Kidney tubule cell (primary cell): ENCODE measurements around the gene KRT39.
"Not testable (repeated sequence)": the region's sequence is repeated elsewhere in the genome, so short reads cannot be mapped to it uniquely, and the experiment has no call there.

Experiments
- DNase-seq: peaks from one replicate; pipeline ENCODE4 v3.0.0-alpha.2; 2018; ENCODE audit warnings: low spot score

Gene KRT39

DNA sequence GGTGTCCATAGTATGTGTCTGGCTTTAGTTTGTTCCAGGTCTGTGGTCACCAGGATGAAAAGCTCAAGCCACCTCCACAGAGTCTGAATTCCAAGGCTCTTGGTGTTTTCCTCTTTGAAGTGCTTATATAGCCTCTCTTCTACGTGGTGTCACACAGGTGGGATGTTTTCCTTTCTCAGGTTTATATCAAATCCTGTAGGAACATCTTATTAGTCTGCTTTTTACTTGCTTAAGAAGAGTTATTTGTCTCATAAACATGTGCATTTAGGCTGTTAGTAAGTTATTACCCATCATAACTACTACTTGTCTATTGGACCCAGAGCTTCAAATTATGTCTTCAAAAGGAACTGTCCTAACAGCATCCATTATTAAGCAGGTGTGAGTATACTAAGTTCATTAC is at the start of gene KRT39:
TSS of gene KRT39 (minus strand) at position 101 of the 400 bp plus-strand sequence. CDS start at position 9, 92 bp downstream.
- no peak for DNase-seq

DNA sequence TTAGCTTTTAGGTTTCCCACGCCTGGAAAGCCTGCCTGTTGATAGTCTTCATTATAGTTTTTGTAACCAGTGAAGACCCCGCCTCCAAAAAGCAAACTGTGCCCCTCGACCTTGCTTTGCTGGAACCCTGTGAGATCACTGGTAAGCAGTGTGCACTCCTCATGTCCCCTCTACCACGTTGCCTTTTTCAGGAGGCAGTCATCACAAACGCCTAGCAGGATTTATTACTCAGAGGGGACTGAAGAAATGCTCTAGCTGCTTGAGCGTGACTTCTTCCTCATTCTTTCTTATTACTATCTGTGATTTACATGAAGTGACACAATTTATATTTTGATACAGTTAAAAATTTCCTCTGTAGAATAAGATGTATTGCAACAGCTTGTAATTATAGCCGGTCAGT is 48.7 kb upstream of the KRT39 start:
- peak; percentile 80 for DNase-seq

DNA sequence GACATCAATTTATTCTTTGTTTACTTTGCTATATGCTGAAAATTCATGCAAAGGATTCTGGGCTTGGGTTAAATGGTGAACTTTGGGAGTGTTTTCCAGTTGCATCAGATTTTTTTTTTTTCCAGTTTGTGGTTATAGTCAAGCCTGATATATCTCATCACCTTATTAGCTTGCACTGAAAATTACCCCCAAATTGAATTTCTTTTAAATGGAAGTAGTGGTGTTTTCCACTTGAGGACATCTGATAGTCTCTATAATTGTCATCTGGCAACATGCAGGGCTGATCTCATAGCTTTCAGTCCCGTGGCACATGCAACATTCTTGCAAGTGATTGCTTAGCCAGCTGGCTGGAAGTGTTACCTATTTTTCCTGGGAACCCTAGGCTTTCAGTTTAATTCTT is 46.9 kb upstream of the KRT39 start:
- peak; percentile 8 for DNase-seq

DNA sequence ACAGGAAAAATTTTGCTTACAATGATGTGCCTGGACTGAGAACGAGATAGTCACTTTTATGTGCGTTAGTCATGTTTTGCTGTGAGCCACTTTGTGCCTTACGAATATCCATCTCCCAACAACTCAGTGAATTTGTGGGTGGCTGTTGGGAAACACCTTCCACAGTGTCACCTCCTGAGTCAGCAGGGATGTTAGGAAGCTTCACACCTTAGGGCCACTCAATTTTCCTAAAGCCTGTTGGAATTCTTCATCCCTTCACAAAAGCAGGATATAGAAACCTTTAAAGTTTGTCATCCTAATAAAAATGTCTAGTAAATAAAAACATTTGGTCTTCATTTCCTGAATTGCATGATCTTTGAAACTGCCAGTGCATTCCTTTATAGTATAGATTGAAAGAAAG is 46.4 kb upstream of the KRT39 start:
- DNase-seq = peak; percentile 31

DNA sequence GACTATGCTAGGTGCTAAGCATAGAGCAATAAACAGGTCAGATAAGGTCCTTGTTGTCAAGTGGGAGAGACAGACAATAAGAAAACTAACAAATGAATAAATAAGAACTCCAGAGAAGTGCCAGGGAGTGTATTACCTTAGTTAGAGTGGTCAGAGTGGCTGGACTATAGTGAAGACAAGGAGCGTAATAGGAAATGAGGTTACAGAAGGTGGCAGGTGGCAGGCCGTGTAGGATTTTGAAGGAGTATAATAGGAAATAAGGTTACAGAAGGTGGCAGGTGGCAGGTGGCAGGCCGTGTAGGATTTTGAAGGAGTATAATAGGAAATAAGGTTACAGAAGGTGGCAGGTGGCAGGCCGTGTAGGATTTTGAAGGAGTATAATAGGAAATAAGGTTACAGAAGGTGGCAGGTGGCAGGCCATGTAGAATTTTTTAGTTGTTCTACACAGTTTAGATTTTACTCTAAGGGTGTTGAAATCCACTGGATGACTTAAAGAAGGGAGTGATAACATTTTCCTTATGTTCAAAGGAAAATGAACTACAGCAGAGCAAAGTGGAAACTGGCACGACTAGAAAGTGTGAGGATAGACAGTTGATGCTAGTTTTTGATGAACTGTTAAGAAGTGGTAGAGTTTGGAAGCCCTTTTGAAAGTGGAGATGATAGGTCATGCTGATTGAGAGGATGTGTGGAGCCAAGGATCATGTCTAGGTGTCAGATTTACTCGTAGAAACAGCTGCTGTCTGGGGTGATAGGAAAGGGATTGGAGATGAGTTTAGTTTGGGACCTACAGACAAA is 45.8 kb upstream of the KRT39 start:
- DNase-seq = no peak

DNA sequence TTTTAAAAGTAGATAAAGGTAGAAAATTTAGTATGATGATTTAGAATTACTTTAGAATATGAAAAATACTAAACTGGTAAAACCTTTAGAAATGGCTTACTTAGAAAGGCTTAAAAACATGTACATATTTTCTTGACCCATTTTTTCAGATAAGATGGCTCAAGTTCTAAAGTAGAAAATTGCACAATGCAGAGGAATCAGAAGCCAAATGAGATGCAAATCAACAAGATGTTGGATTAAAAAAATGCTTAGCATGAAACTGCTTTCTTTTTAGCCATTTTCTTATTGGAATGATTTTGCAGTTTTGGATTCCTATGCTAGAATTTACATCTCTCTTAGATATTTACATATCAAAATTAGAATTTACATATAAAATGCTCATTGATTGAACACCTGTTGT is 43.7 kb upstream of the KRT39 start:
- no peak for DNase-seq

DNA sequence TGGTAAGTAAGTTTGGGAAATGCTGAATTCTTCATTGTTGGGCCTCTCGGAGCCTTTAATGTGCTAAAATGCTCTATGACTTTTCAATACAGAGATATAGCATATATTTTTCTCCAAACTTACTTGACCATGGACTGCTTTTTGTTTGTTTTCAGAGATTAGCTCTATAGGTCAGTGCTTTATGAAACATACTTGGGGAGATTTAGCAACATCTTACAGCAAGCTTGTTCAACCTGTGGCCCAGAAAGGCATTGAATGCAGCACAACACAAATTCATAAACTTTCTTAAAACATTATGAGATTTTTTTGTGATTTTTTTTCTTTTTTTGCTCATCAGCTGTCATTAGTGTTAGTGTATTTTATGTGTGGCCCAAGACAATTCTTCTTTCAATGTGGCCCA is 43.2 kb upstream of the KRT39 start:
- DNase-seq = no peak

DNA sequence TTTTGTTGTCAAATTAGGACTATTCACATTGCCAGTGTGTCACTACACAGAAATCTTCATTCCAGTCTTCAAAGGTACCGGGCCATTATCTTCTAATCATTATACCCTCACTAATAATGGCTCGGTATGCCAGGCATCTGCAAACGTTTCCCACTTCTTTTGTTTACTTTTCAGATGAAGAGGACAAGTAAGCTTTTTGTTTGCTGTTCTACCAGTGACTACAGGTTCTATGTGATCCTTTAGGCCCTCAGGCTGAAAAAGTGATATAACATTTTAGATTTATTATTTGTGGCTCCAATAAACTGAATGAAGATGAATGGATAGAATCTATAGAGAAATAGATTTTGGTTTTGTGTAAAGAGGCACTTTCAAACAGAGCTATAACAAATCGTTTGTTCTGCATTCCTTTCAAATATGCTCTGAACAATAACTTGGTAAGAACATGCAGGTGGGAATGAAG is 42.6 kb upstream of the KRT39 start:
- DNase-seq = peak; percentile 12

DNA sequence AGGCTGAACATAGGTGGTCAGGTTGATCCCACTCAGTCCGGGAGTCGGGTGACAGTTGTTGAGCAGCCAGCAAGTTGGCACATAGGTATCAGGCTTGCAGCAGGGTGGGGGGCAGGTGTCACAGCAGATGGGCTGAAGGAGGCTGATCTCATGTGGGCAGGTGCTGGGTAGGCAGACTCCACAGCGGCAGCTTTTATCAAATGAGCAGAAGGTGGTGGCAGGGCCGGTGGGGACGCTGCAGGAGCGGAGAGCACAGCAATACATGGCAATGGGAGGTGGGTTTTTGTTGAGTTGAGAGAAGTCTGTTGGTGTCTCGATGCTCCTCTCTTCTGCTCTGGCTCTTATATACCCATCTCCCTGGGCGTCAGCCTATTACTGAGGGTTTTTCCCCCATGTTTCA is 42.1 kb upstream of the KRT39 start, which contains the start of gene KRTAP3-1:
TSS of gene KRTAP3-1 (minus strand) at position 318 of the 400 bp plus-strand sequence. CDS start at position 264, 54 bp downstream.
- DNase-seq = no peak

DNA sequence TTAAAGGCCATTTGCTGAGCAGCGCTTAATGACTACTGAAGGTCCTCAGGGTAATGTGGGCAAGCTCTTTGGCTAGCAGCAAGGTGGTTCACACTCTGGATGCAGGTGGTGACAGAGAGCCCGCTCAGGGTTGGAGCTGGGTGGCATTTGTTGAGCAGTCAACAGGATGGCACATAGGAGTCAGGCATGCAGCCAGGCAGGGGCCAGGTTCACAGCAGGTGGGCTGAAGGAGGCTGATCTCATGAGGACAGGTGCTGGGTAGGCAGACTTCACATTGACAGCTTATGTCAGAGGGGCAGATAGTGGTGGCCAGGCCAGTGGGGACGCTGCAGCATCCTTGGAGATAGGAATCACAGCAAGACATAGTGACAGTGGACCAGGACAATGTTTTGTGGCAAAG is 37.6 kb upstream of the KRT39 start:
- DNase-seq = no peak

DNA sequence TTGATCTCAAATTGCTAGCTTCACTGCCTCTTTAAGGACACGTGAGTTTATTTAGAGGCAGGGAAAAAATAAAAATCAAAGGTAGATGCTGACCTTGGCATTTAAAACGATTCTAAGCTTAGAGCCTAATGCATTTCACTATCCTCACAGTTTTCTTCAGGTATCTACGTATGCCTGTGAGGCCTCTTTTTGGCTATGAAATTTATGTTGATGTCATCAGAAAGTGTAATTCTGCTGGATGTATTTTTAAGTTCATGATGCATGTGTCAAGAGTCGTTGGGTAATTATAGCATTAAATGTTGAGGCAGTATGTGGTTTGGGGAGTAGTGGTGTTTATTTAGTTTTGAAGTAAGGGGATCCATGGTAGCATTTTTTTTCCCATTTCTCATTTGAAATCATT is 37.2 kb upstream of the KRT39 start:
- DNase-seq = no peak

DNA sequence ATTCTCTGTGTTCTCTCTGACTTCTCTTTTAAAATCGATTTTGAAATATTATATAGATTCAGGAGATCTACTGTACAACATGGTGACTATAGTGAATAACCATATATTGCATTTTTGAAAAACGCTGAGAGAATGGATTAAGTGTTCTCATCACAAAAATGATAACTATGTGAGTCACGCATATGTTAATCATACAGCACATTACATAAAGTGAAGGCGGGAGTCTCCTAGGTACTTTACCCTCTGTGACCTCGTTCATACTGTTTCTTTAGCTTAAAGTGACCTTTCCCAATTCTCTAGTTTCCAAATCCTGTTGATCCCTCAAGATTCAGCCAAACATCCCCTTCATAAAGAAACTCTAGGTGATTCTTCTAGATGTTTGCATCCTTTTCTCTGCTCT is 36.1 kb upstream of the KRT39 start:
- no peak for DNase-seq

DNA sequence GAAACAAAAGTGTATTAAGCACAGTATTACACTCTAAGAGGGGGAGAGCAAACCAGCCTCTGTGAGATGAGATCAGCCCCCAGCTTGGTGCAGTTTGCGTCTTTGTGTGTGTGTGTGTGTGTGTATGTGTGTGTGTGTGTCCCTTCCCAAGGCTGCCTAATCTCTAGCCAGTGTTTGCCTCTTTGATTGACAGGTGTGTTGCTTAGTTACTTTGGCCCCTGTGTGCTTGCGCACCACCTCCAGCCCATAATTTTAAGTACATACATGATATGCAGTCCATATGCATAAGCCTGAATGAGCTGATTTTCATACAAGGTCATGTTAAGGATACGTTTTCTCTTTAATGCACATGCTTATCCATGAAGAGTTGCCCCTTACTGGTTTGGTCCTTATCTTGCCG is 35.0 kb upstream of the KRT39 start:
- DNase-seq = no peak

DNA sequence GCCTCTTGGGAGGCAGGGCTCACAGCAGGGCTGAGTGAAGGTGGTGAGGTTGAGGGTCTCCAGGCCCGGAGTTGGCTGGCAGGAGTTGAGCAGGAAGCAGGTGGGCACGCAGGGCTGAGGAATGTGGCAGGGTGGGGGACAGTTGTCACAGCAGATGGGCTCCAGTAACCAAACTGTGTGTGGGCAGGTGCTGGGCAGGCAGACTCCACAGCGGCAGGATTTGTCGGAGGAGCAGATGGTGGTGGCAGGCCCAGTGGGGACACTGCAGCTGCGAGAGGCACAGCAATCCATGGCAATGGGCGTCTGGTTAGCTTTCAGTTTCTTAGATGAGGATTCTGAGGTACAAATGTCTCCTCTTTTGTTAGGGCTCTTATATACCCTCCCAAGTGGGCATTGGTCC is 32.8 kb upstream of the KRT39 start, which contains the start of gene KRTAP3-2:
TSS of gene KRTAP3-2 (minus strand) at position 344 of the 400 bp plus-strand sequence. CDS start at position 291, 53 bp downstream.
- DNase-seq = not testable (repeated sequence)

DNA sequence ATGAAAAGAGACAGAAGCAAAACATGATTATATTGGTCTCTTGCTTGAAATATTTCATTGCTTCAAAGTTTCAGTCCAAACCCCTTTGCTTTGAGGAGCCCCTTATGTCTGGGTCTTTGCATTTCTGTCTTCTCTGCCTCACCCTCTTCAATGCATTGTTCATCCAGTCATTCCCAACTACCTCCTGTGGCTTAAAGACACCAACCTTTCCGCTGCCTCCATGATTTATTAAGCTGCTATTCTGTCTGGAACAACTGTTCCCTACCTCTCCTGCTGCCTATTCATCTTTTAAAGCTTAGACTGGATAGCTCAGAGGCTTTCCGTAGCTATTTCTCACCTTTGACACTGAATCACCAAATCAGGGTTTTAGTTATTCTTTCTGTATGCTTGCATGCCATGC is 30.6 kb upstream of the KRT39 start:
- DNase-seq = no peak

DNA sequence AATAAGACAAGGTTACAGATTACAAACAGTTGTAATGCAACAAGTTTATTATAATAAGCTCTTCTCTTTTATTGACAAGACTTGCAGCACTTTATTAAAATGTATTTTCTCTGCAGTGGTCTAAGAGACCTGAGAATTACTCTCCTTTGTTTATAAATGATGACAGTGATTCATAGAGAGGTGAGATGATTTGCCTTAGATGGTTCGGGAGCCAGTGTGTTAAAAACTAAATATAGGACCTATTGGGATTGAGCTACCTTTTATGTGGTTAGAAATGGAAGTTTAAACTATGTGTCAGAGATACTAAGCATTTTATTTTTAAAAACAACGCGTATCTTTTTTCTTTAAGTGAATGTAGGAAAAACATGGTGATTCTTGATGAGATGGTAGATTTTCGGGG is 30.1 kb upstream of the KRT39 start:
- no peak for DNase-seq

DNA sequence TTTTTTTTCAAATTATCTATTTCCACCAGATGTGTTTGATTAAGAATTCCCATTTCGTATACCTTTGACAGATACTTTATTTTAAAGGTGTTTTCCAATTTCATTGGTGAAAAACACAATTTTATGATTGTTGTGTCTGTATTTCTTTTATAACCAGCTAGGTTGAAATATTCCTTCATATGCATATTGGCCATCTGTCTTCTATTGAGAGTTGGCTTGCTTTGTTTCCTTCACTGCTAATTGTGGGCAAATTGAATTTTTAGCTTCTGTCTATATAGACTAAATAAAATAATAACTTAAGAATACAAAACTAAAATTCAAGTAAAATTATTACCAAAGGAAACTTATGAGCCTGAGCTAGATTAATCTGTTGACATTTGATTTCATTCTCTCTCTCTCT is 28.4 kb upstream of the KRT39 start:
- DNase-seq = no peak

DNA sequence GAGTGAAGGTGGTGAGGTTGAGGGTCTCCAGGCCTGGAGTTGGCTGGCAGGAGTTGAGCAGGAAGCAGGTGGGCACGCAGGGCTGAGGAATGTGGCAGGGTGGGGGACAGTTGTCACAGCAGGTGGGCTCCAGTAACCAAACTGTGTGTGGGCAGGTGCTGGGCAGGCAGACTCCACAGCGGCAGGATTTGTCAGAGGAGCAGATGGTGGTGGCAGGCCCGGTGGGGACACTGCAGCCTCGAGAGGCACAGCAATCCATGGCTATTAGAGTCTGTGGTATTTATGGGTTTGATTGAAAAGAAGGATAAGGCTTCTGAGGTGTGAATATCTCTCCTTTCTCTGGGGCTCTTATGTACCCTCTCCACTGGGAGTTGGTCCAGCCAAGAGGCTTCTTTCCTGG is 27.1 kb upstream of the KRT39 start, which contains the start of gene KRTAP3-3:
TSS of gene KRTAP3-3 (minus strand) at position 326 of the 400 bp plus-strand sequence. CDS start at position 259, 67 bp downstream.
- no peak for DNase-seq

DNA sequence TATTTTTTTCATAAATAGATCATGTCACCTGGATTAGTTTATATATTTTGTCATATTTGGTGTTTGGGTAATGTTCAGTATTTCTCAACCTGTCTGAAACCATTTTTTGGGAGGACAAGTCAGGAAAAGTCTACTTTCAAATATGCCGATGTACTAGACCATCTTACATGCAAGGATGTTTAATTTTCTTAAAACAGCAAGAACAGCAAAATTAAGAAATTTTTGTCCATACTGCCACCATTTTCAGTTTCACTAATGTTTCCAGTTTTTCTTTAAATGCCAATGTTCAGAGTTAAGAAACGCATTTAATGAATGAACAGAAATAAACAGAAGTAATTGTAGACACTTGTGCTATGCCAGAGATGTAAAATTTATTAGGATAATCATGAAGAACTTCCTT is 26.3 kb upstream of the KRT39 start:
- no peak for DNase-seq

DNA sequence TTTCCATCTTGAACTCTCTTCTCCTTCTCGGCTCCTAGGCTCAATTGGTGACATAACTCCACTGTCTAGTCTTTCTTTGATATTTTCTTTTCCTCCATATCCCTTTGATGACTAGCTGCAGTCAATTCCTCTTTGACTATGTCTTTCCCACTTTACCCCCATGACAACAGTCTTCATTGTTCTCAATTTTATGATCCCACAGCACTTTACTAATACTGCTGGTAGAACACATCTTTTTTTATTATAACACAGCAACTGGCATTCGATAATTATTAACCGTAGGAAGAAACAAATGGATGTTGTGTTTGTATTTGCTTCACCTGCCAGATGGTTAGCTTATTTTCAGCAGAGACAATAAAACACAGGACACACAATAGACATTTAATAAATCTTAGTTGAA is 25.9 kb upstream of the KRT39 start:
- DNase-seq = no peak

DNA sequence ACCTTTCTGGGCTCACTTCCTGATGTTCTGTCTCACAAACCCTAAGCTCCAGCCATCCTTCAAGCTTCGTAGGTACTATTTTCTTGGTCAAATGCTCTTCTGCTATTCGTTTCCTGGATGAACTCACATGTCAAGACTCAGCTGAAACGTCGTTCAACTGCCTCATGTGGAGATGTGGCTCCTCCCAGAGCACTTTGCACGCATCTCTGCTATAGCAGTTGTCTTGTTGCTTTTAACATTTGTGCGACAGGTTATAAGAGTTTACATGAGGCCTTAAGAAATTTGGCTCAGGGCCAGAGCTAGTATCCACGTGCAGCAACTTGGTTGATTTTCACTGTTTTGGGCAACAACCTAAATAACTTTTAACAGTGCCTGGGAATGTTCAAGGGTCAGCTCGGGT is 20.2 kb upstream of the KRT39 start:
- peak; percentile 35 for DNase-seq

DNA sequence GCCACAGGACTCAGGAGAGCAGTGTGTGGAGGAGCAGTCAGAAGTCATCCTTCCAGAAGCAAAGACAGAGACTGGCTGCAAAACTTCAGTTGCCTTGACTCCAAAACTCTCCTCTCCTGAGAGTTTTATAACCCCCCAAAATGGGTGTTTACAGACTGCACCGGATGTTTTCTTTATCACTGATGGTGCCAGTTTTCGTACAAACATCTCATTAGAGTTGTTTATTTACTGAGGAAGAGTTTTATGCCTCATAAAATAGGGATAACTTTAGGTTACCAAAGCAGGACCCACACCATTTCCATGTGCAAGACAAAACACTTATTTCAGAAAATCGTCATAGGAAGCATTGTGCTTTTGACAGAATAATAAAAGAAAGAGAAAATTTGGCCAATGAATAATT is 17.5 kb upstream of the KRT39 start, which contains the start of gene KRT40:
TSS of gene KRT40 (minus strand) at position 101 of the 400 bp plus-strand sequence. CDS start at position 48, 53 bp downstream.
- no peak for DNase-seq

DNA sequence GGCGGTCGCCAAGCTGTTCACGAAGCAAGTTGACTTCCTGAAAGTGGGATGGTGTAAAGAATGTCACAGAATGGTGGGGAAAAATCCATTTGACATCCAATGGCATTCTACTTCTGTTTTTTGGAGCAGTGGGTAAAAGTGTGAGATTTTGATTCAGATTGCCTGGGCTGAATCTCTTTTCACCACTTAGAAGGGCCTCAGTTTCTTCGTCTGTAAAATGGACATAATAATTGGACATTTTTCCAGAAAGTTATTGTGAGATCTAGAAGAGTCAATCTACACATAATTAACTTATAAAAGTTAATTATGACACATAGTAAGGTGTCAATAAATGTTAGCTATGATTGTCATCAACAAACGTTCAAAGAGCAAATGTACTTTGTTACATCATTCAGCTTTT is 14.4 kb upstream of the KRT39 start:
- no peak for DNase-seq

DNA sequence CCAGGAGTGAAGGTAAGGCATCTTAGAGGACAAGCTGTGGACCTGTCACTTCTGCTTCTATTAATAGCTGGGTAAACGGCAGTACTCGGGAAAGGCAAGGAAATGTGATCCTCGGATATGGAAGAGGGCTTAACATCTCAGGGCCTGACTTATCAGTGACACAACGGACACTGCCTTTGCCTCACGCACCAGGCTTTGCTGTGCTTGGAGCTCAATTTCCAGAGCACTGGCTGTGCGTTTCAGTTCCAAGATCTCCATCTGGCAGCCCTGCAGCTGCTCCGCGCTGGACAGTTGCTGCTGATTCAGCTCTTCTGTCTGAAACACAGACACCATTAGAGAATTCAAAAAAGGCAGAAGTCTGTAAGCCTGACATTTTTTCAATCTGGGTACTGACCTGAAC is 13.8 kb upstream of the KRT39 start:
- no peak for DNase-seq
